ENCODE results near the gene MAP4K3.
"Not testable (repeated sequence)": the region's sequence is repeated elsewhere in the genome, so short reads cannot be mapped to it uniquely, and the experiment has no call there.

MAP4K3 gene

DNA sequence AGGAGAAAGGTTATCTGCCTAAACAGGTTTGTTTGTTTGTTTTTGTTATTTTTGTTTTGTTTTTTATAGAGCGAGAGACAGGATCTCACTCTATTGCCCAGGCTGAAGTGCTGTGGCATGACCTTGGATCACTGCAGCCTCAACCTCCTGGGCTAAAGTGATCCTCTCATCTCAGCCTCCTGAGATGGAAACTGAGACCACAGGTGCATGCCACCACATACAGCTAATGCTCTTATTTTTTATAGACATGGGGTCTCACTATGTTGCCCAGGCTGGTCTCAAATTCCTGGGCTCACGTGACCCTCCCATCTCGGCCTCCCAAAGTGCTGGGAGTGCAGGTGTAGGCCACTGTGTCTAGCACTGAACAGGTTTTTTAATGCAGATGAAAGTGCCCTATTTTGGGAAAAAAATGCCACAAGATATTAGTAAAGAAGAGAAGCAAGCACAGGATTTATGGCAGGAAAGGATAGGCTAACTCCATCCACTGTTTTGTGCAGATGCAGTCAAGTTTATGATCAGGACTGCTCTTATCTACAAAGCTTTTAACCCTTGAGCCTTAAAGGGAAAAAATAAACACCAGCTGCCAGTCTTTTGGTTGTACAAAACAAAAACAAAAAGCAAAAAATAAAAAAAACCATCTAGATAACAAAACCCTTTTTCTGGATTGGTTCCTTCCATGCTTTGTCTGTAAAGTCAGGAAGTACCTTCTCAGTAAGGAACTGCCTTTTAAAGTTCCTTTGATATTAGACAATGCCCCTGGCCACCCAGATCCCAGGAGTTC is 29.4 kb downstream of the MAP4K3 start:
- no peak for DNase-seq

DNA sequence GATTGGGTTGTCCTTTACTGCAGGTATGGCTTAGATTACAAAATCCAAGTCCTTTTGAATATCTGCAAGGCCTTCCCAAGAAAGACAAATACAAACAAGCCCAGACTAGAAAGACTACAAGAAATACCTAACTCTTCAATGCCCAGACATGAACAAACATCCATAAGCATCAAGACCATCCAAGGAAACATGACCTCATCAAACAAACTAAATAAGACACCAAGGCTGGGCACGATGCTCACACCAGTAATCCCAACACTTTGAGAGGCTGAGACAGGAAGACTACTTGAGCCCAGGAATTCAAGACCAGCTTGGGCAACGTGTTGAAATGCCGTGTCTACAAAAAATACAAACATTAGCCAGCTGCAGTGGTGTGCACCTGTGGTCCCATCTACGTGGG is 31.7 kb downstream of the MAP4K3 start:
- no peak for DNase-seq

DNA sequence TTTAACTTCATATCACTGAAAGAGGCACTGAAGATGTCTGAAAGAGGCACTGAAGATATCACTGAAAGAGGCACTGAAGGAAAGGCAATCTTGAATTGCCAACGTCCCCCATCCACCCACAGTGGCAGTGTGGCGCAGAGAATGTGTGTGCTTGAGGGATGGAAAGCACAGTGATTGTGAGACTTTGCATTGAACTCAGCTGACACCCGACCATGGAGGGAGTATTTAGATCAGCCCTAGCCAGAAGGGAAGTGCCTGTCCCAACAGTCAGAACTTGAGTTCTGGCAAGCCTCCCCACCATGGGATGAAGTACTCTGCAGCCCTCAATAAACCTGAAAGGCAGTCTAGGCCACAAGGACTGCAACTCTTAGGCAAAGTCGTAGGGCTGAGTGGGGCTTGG is 33.8 kb downstream of the MAP4K3 start:
- no peak for DNase-seq

DNA sequence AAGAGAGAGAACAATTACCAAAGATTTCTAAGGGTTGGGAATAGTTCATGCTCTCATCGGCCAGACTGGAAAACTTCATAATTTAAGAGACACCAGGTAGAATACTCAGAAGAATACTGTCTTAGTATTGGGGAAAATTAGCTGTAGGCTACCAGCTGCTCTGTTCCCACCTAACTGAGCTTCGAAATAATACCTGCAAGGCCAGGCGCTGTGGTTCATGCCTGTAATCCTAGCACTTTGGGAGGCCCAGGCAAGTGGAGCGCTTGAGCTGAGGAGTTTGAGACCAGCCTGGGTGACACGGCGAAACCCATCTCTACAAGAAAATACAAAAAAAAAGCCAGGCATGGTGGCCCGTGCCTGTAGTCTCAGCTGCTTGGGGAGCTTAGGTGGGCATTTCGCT is 35.8 kb downstream of the MAP4K3 start:
- no peak for DNase-seq

DNA sequence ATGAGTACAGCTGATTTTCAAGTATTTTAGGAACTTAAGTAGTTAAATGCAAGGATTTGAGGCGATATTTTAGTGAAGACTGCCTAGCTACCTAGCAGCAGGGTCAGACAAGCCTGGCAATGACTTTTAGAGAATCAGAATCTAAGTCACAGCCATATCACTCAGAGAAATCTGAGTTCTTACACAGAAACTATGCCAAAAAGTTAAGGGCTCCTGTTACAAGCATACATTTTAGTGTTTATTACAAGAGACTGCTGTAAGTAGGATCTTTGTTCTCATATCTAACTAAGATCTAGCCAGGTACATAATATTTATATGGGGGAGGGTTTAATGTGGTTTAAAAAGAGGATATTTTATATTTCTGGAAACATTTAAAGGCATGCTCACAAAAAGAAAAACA is 37.5 kb downstream of the MAP4K3 start:
- no peak for DNase-seq

DNA sequence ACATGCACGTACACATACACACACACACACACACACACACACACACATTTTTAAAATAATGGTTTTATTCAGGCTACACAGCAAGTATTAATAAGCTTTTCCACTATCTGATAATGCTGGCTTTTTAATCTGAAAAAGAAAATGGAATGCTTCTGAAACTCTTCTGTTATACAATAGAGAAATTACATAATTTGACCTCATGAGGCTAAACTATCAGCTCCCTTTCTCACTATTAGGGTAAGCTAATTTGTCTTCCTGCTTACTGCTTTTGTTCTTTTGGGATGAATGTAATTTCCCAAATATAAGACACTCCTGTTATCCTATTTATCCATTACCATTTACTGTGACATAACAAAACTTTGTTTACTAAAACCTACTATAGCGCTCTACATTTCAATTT is 41.8 kb downstream of the MAP4K3 start:
- no peak for DNase-seq

DNA sequence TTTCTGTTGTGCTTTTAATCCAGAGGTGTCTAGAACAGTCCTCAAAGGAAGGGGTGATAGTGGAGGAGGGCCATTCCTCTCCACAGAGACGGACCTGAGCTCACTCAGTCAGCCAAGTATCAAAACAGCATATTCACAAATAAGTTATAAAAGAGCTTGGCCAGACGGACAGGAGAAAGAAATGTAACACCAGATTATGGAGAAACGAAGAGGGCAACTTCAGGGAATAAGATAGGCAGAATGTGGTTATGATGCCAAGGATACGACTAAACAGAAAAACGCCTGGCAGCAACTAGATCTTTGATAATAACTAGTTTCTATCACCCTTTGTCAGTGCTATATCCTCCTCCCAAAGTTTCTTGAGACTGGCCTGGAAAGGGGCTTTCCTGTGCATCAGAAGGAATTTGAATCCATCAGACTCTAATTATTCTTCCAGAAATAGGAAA is 42.5 kb downstream of the MAP4K3 start:
- DNase-seq, result no peak

DNA sequence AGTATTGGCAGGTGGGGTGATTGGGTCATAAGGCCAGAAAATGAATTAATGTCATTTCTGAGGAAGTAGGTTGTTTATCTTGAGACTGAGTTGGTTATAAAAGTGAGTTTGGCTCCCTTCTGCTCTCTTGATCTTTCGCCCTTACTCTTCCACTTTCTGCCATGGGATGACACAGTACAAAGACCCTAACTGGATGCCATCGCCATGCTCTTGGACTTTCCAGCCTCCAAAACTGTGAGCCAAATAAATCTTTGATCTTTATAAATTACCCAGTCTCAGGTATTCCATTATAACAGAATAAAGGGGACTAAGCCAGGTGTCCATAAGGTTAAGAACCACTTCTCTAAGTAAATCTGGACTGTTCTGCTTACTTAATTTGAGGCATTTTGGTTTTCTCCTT is 44.4 kb downstream of the MAP4K3 start:
- DNase-seq, result no peak

DNA sequence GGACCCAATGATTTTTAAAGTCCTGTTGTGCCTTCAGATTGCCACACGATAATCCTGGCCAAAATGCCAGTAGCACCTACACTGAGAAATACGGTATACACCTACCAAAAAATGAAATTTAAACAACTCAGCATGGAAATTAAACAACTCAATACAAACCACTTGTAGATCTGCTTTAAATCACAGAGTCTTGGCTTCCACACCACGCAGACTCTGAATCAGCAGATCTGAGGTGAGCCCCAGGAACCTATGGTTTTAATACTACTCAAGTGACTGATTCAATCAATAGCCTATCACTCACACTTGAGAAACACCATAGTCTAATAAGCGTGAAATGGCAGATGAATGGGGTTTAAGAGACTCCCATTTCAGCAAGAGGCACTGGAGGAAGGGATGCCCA is 46.9 kb downstream of the MAP4K3 start:
- no peak for DNase-seq

DNA sequence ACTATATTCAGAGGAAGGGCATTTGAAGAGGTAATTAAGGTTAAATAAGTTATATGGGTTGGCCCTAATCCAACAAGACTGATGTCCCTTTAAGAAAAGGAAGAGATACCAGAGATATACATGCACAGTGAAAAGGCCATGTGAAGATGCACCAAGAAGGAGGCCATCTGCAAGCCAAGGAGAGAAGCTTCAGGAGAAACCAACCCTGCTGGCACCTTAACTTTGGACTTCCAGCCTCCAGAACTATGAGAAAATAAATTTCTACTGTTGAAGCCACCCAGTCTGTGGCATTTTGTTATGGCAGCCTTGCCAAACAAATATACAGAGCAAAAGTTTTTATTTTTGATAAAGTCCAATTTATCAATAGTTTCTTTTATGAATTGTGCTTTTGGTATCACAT is 51.0 kb downstream of the MAP4K3 start:
- DNase-seq, result no peak

DNA sequence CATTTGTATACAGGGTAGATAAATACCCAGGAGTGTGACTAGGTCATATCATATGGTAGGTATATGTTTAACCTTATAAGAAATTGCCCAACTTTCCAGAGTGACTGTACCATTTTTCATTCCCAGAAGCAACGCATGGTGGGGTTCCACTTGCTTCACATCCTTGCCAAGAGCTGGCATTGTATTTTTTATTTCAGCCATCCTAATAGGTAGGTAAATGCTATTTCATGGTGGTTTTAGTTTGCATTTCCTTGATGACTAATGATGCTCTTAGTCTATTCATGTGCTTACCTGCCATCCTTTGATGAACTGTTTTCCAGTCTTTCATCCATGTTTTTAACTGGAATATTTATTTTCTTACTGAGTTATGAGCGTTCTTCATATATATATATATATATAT is 51.9 kb downstream of the MAP4K3 start:
- no peak for DNase-seq

DNA sequence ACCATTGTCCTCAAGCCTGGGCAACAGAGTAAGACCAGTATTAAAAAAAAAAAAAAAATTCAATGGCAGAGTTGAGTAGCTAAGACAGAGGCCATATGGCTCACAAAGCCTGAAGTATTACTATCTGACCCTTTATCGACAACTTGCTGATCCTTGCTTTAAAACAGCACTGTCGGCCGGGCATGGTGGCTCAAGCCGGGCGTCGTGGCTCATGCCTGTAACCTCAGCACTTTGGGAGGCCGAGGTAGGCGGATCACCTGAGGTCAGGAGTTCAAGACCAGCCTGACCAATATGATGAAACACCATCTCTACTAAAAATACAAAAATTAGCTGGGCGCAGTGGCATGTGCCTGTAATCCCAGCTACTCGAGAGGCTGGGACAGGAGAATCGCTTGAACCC is 53.0 kb downstream of the MAP4K3 start:
- not testable (repeated sequence) for DNase-seq

DNA sequence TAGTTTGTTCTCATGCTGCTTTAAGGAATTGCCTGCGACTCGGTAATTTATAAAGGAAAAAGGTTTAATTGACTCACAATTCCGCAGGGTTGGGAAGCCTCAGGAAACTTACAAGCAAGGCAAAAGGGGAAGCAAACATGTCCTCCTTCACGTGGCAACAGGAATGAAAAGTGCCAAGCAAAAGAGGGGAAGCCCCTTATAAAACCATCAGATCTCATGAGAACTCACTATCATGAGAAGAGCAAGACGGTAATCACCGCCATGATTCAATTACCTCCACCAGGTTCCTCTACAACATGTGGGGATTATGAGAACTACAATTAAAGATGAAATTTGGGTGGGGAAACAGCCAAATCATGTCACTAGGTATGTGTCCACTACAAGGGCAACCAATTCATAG is 53.9 kb downstream of the MAP4K3 start:
- DNase-seq, result no peak

DNA sequence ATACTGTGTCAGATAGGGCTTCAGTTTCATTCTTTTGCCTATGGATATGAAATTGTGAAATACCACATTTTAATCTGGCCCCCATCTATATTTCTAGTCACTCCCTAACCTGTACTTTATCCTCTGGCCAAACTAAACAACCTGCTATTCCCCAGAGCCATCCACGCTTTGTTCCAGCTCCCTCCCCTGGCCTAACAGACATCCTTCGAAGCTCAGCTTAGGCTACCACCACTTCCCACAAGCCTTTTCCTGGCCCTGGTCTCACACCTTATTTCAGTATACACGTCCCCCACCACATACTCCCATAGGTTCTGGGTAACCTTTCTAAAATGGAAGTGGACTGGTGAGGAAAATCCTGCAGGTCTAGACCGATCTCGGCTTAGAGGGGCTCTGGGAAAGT is 55.4 kb downstream of the MAP4K3 start:
- DNase-seq, result no peak

DNA sequence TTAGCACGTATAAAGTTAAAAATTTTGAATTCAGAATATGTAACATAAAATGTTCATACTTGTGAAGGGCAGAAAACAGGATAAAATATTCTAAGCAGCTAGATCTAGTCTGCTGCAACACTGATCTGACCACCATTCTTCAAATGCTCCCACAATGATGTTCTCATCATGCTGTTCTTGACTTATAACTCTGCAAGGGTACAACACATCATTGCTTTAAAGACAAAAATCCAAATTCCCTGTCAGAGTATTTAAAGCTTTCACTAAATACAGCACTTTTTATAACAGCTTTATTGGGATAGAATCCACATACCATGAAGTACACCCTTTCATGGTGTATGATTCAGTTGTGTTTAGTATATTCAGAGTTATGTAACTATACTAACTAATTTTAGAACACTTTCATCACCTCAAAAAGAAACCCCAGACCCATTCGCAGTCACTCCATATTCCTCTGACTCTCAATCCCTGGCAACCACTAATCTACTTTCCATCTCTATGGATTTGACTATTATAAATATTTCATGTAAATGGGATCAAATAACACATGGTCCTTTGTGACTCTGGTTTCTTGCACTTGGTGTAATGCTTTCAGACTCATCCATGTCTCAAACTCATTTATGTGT is 56.4 kb downstream of the MAP4K3 start:
- no peak for DNase-seq

DNA sequence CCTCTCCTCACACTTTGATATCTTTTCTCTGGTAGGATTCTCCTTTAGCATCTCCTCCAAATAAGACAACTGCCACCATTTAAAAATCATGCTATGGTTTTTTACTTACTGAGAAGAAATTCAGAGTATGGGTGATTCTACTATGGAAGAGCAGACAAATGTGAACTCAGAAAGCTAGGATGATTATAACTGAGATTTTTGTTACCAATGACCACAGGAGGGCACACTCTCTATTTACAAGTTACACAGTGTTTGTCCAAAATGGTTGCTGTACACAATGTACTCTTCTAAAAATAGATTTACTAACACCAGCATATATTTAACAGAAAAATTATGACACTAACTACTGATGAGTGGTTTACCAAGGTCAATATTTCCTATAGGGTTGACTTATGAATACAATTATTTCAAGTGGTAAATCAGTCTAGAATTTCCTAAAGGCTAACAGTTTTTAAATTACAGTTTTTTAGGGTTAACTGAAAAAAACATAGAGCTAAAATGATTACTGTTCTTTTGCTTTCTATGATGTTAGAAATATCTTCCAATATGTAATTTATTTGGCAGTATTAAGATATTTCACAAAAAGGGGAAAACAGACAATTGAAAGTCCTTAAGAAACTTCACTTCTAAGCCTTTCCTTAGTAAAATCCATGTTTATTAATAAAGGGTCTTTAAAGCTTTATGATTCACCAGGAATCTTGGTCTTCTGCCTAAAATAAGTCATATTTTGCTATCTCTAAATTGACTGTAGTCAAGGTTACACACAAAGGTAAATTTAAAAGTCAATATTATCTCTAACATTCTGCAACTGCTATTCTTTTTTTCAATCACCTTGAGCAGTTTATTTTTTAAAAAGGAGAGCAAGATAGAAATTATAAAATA is 57.2 kb downstream of the MAP4K3 start:
- DNase-seq, result no peak

DNA sequence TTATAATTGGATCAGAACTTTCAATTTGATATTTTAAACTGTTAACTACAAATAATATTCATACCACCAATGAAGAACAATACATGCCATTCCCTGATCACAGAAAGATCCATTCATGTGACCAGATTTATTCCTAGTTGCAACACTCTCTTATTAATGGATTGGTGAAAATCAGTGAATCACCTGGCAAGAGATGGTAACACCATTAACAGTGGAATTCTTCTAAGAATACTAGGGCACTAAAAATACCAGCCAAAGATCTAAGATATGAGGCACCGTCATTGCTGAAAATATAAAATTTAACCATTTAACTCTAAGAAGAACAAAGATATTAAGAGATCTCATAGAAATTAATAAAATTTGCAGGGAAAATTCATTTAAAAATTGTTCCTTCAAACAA is 58.1 kb downstream of the MAP4K3 start:
- DNase-seq, result no peak

DNA sequence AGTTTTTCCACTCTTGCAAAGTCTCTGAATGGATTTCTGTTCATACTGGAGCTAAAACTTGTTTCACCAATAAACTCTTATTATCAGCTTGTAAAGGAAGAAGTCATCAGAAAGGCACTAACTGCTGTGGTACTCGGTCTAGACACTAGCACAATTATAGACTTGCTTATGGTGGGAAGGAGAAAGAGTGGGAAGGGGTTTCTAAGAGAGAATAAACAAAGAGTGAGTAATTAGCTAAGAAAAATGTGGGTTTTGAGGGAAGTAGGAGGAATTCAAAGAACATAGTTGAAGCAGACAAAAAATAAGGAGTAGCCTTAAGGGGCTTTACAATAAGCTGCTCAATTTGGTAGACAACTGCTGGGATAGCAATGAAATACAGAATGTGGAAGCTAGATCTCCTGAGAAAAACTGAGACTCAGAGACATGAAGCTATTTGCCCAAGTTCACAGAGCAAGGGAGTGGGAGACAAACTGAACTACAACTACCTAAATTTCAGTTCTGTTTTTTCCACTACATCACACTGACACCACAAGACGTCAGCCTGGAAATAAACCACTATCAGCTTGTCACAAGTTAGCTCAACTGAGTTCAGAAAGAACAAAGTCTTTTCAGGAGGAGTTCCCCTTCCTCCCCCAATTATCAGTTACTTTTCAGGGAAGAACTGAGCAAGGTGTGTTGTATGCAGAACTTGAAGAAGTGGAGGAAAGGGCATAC is 59.7 kb downstream of the MAP4K3 start:
- no peak for DNase-seq

DNA sequence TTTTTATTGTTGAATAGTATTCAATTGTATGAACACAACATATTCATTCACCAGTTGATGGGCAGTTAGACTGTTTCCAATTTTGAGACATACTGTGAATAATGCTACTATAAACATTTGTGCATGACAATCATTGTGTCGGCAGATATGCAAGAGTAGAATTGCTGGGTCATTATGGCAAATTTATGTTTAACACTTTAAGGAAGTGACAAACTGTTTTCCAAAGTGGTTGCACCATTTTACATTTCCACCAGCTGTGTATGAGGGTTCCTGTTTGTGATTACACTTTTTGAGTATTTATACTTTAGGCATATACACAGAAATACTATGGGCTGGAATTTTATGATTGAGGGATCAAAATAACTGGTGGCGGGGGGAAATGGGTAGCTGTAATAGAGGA is 61.2 kb downstream of the MAP4K3 start:
- no peak for DNase-seq

DNA sequence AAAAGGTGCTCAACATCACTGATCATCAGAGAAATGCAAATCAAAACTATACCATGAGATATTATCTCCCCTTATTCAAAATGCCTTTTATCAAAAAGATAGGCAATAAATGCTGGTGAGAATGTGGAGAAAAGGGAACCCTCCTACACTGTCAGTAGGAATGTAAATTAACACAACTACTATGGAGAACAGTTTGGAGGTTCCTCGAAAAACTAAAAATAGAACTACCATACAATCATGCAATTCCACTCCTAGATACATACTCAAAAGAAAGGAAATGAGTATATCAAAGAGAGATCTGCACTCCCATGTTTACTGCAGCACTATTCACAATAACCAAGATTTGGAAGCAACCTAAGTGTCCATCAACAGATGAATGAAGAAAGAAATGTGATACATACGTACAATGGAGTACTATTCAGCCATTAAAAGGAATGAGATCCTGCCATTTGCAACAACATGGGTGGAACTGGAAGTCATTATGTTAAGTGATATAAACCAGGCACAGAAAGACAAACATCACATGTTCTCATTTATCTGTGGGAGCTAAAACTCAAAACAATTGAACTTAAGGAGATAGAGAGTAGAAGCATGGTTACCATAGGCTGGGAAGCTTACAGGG is 63.8 kb downstream of the MAP4K3 start:
- no peak for DNase-seq

DNA sequence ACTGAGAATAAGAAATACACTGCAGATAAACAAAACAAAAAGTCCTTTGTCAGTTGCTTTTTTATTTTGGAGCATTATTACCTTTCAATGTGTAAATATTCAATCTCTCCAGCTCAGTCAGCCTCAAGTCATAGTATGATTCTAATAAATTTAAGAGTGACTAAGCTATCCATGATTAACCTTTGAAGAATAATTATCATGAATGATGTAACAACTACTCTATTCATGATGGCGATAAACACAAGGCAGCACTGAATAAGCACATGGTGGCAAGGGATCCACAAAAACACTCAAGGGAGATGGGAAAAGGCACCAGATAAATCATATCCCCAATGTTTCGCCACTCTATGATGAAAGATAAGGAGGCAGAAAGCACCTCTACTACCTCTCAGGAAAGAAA is 67.0 kb downstream of the MAP4K3 start:
- DNase-seq, result no peak

DNA sequence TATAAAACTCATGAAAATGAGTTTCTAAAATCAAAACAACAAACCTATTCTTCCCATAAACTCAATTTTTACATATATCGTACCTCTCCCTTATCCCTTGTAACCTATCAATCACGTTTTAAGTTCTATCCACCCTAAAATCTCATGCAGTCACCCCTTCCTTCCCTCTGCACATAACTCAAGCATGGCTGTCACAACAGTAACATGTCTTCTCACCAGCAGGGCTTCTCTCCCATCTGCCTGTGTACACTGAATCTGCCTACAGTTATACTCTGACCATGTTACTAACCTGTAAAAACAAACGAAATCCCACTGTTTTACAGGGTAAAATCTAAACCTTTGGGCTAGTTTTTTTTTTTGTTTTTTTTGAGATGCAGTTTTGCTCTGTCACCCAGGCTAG is 68.2 kb downstream of the MAP4K3 start:
- DNase-seq, result no peak

DNA sequence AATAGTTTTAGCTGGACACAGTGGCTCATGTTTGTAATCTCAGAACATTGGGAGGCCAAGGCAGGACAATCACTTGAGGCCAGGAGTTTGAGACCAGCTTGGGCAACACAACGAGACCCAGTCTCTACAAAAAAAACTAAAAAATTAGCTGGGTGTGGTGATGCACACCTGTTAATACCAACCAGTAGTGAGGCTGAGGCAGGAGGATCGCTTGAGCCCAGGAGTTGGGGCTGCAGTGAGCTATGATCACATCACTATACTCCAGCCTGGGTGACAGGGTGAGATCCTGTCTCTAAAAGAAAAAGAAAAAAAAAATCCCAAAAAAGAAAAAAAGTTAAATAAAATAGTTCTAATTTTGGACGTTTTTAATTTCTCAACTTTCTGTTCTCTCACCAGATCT is 68.7 kb downstream of the MAP4K3 start:
- no peak for DNase-seq

All from DMS 273 treated with DMSO at 0.1 percent for 48 hours (cell line).